ENCODE measurements around the gene MARS1.

The MARS1 gene

GRCh38 chr12:57518920-57519795, 31.3 kb downstream of the MARS1 start:
- DNase-seq, result peak in 1 of 2 experiments; percentile 32

GRCh38 chr12:57519796-57520052, 31.9 kb downstream of the MARS1 start:
- peak; percentile 36 to 43 for DNase-seq

GRCh38 chr12:57520053-57520818, 32.4 kb downstream of the MARS1 start, which contains the start of gene DDIT3:
TSS of gene DDIT3 (minus strand) at chr12:57520514. CDS start at chr12:57517406, 3,108 bp downstream.
- DNase-seq, result peak; percentile 99 to 100

GRCh38 chr12:57521525-57522010, 33.7 kb downstream of the MARS1 start:
- DNase-seq, result peak; percentile 17 to 30

- peak; percentile 88 to 90 for DNase-seq
Measured at GRCh38 chr12:57522011-57522886, 34.4 kb downstream of the MARS1 start, which contains the start of gene MBD6. TSS of gene MBD6 (plus strand) at chr12:57522824. CDS start at chr12:57524304, 1,480 bp downstream.

GRCh38 chr12:57522887-57523705, 35.2 kb downstream of the MARS1 start:
- peak; percentile 36 to 46 for DNase-seq

GRCh38 chr12:57523706-57524614, 36.1 kb downstream of the MARS1 start:
- peak; percentile 19 to 20 for DNase-seq

GRCh38 chr12:57524814-57525614, 37.1 kb downstream of the MARS1 start:
- DNase-seq, result no peak

GRCh38 chr12:57525615-57526383, 37.9 kb downstream of the MARS1 start:
- no peak for DNase-seq

- no peak for DNase-seq
Measured at GRCh38 chr12:57526477-57527126, 38.7 kb downstream of the MARS1 start.

GRCh38 chr12:57527184-57527583, 39.3 kb downstream of the MARS1 start:
- no peak for DNase-seq

- DNase-seq, result no peak
Measured at GRCh38 chr12:57528176-57528575, 40.3 kb downstream of the MARS1 start.

- DNase-seq, result no peak
Measured at GRCh38 chr12:57528831-57529555, 41.1 kb downstream of the MARS1 start.

GRCh38 chr12:57529831-57530230, 42.0 kb downstream of the MARS1 start:
- DNase-seq, result no peak

- DNase-seq, result no peak
Measured at GRCh38 chr12:57530396-57531142, 42.7 kb downstream of the MARS1 start.

- no peak for DNase-seq
Measured at GRCh38 chr12:57531836-57532235, 44.0 kb downstream of the MARS1 start.

GRCh38 chr12:57533108-57533507, 45.2 kb downstream of the MARS1 start:
- no peak for DNase-seq

Measured in activated CD4-positive, alpha-beta T cell treated with anti-CD3 and anti-CD28 coated beads, Interleukin-2, amount 50 U/mL, for 48 hours (primary cell).